Esophagus squamous epithelium (tissue), 4 donors: ENCODE results near the gene NR4A1.

Source experiments
- CTCF ChIP-seq, 6 experiments: fragments of 450-650 bp in 4 of 6; fragments of 200-600 bp in 2 of 6; sonication (generic) in 2 of 6; IDR thresholded peaks; one replicate each; pipeline ENCODE4 v1.5.1; 2016 to 2019; ENCODE audit warnings: antibody characterized with exemption in 6 of 6, mild to moderate bottlenecking in 4 of 6, moderate library complexity in 4 of 6
- POLR2A ChIP-seq, 4 donors: fragments of 450-650 bp; IDR thresholded peaks; one replicate each; pipeline ENCODE4 v1.6.1; 2017; ENCODE audit warnings: antibody characterized with exemption in 4 of 4, mild to moderate bottlenecking in 4 of 4, moderate library complexity in 3 of 4

GRCh38 chr12:52081263-52081733 is 30.1 kb downstream of the NR4A1 start:
- TF ChIP-seq CTCF (IDR thresholded peaks at IDR 0.05) (no peak), POLR2A (IDR thresholded peaks at IDR 0.05) (no peak)
